ENCODE results near the gene MYO5B.
"Not testable (repeated sequence)": the region's sequence is repeated elsewhere in the genome, so short reads cannot be mapped to it uniquely, and the experiment has no call there.

The MYO5B gene

GRCh38 chr18:49854681-49855080 lies 340.3 kb downstream of the MYO5B start:
- no peak for DNase-seq (ENCODE audit: low read depth)

- DNase-seq (ENCODE audit: low read depth): no peak
Observed at GRCh38 chr18:49853436-49853835, 341.5 kb downstream of the MYO5B start.

DNA sequence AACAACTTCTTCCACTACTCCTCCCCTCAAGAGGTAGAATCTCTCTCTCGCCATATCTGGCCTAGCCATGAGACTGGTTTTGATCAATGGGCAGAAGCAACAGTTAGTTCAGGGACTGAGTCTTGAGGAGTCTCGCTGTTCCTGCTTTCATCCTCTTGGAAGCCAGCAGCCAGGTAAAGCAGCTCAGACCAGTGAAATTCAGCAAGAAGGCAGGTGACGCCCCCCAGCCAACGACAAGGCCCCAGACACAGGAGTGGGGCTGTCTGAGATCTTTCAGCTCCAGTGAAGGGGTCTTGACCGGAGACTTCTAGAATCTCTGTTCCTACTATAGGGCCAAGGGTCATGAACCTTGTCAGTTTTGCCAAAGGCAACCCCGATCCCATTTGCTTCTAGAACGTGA lies 341.9 kb downstream of the MYO5B start:
- DNase-seq (ENCODE audit: low read depth): no peak

GRCh38 chr18:49851624-49852023 lies 343.3 kb downstream of the MYO5B start:
- no peak for DNase-seq (ENCODE audit: low read depth)

DNA sequence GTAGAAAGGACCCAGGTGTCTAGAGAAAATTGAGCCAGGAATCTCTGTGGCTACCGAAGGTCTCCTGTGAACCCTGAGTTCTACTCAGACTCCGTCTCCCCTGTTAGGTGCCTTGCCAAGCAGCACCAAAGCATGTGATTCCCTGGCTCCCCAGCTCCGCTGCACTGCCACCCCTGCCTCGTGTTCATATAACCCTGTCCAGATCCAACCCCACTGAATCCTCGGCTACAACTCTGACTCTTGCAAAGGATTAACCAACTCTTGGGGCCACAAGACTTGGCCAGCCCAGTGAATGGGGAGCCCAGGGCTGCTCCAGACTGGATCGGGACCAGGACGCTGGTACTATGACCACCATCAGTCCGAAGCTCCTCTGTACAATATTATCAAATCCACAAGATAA lies 344.3 kb downstream of the MYO5B start:
- DNase-seq (ENCODE audit: low read depth): no peak

- DNase-seq (ENCODE audit: low read depth): no peak
Observed at GRCh38 chr18:49849331-49850217, 345.4 kb downstream of the MYO5B start.

DNA sequence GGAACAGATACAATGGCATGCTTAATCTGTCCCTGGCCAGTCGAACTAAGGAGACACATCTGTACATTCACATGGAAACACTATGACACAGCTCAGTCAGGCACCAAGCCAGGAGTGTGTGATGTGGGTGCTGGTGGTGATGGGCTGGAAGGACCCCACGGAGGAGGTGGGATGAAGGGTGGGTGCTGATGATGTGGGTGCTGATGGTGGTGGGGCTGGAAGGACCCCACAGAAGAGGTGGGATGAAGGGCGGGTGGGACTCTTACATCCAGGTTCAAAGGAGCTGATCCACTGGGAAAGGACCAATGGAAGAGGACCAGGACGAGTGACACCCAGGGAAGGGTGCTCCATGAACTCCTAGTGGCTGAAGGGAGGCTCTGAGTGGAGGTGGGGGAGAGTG lies 346.8 kb downstream of the MYO5B start:
- DNase-seq (ENCODE audit: low read depth): no peak

DNA sequence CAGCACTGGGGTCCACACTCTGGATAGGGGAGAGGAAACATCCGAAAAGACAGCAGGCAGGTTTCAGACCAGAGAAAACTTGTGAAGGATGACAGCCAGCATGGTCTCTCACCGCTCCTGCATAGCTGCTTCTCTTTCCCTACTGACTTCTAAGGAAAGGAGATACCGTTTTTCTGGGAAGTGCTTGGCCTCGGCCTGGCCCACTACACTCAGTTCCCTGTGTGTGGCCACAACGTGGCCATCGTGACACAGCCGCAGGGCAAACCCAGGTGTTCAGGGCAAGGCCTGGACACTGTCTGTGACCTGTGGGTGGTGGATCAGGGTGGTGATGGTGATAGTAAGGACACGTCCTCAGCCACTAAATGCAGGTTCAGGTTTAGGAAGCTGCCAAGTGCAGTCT lies 347.4 kb downstream of the MYO5B start:
- DNase-seq (ENCODE audit: low read depth): no peak

DNA sequence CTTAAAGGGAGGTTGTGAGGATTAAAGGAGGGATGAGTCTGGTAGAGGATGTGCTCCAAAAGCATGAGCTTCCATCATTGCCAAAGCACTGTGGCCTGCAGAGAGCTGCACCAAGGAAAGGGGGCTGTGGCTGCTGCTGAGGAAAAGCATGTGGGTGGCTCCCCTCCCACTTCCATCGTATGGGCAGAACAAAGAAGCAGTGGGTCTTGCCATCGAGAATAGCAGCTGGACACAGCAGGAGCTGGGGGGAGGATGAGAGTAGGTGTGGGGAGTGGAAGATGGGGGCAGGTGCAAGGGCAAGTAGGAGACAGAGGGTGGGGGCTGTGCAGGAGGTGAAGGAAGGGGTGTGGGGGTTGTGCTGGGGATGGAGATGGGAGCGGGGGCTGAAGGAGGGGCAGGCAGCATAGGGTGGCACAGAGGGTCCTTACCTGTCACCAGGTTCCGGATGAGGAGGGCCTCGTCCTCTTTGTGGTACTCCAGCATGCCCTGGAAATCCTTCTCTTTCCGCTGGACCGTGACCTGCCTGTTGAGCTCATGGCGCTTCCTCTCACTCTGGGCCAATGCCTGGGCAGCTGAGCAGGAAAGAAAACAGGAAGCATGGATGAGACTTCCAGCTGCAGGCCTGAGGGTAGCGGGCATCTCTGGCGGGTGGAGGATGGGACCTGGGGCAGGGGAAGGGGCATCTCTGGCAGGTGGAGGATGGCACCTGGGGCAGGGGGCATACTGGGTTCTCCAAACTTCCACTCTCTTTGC lies 348.1 kb downstream of the MYO5B start:
- no peak for DNase-seq (ENCODE audit: low read depth)

- DNase-seq (ENCODE audit: low read depth): no peak
Observed at GRCh38 chr18:49846361-49846662, 348.6 kb downstream of the MYO5B start.

DNA sequence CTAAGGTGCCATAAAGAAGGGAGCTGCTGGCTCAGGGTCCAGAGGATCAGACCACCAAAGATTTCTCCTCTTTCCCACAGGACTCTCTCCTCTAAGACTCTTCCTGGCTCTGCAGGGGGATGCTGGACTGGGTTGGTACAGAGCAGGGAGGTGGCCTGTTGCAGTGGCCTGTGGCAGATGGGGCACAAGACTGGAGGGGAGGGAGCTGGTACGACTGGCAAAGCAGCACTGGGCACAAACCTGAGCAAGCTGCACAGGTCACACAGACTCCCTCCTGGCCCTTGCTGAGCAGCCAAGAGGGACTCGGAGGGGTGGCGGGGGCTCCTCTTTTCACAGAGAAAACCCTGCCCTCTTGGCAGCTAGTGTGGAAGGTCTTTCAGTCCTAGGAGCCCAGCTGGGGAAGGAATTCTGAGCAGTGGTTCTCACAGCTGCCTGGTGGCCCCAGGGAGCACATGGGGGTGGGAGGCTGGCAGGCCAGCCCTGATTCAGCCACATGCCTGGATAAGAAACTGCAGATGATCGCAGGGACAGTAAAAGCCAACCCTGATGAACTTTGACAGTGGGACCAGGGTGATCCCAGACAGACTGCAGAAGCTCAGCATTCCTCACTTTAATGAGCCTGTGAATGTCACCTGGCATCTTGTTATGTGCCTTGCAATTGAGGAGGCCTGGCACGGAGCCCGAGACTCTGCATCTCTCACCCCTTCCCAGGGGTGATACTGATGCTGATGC lies 349.2 kb downstream of the MYO5B start:
- no peak for DNase-seq (ENCODE audit: low read depth)

GRCh38 chr18:49844903-49845302 lies 350.0 kb downstream of the MYO5B start:
- DNase-seq (ENCODE audit: low read depth): no peak

DNA sequence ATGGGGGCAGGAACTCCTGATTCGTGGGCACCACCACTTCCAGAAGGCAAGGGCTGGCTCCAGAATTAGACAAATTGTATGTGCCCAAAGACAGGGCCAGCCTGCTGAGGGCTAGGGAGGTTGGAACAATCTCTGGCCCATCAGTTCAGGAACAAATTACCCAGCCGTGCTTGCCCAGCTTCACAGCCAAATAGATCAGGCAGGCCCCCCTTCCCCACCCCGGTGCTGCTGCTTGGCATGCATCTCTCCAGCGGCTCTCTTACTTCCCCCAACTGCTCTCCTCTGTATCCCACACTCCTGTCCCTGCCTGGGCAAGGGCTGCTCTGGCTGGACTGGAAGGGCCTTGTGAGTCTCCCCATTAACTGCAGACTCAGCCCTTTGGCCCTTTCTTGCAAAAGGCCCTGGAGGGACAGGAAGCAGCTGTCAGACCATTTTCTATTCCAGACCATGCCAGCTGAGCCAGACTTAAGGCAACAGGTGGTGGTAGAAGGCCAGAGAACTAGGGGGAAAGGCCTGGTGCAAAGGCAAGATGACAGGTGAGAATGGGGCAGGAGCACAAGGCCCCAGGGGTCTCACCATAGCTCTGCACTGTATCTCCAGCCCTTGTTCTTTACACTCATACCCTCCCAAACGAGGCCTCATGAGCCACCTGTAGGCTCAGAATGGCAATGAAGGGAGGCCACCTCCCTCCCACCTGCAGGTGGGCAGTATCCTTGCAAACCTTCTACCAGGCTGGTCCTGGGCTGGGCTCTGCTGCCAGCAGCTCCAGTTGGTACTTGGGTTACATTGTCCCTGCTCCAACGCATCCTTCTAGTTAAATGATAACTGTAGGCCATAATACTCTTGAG lies 350.9 kb downstream of the MYO5B start:
- no peak for DNase-seq (ENCODE audit: low read depth)

- DNase-seq (ENCODE audit: low read depth): no peak
Observed at GRCh38 chr18:49843131-49843530, 351.8 kb downstream of the MYO5B start.

- no peak for DNase-seq (ENCODE audit: low read depth)
Observed at GRCh38 chr18:49842656-49843055, 352.3 kb downstream of the MYO5B start.

GRCh38 chr18:49841236-49842217 lies 353.4 kb downstream of the MYO5B start:
- no peak for DNase-seq (ENCODE audit: low read depth)

- DNase-seq (ENCODE audit: low read depth): no peak
Observed at GRCh38 chr18:49839012-49839411, 355.9 kb downstream of the MYO5B start.

- DNase-seq (ENCODE audit: low read depth): no peak
Observed at GRCh38 chr18:49838381-49838780, 356.6 kb downstream of the MYO5B start.

DNA sequence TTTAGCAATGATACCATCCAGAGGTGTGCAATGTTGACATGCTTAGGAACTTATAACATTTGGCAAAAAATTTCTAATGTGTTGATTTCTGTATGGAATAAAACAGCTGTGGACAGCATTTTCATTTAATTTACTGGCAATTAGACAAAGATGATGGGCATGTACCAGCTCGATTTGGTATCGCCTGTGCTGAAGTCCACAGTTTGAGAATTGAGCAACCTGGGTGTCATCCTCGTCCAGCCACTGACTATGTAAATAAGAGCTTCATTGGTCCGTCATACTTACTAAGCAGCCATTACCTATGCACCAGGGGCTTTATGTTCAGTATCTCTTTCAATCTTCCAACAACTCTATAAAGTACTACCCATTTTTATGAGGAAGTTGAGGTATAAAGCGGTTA lies 357.1 kb downstream of the MYO5B start:
- no peak for DNase-seq (ENCODE audit: low read depth)

DNA sequence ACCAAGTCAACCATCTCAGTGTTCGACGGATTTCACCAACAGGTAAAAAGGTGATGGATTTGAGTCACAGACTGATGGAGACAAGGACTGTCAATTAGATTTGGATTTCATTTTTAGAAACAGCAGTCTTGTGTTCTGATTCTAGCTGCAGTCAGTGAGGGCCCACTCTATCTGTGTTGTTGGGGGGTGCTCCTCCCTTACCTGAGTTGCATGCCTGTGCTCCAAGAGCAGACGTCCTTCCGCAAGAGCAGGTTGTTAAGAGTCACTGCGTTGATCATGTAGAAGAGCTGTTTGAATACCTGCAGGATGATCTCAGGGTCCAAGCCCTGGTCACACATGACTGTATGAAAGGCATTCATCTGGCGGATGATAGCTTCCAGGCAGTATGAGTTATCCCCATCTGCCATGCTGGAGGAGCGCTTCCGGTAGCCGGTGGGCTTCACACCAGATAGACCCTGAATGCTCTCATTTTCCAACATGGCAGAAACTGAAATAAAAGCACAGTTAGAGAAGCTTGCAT lies 357.6 kb downstream of the MYO5B start:
- not testable (repeated sequence) for DNase-seq (ENCODE audit: low read depth)

Measured in activated T-helper 9 cell treated with anti-CD3 and anti-CD28 coated beads, Interleukin-2, amount 50 U/mL, for 16 hours (primary cell).